GM21717 (cell line): ENCODE data around the gene ARL6IP1.
A peak's percentile ranks its signal among the peaks of the same experiment; 100 is the strongest.
"Not testable (repeated sequence)": the region's sequence is repeated elsewhere in the genome, so short reads cannot be mapped to it uniquely, and the experiment has no call there.

Experiments
- ATAC-seq: cut with Tn5 transposase; IDR thresholded peaks from one replicate; pipeline ENCODE4 v1.9.1; 2021; ENCODE audit warnings: mild to moderate bottlenecking, moderate library complexity; ENCODE audit not compliant: unreplicated experiment

ARL6IP1 gene

GRCh38 chr16:18762713-18763112, 38.6 kb downstream of the ARL6IP1 start:
- ATAC-seq = peak; percentile 47

GRCh38 chr16:18759598-18760520, 41.5 kb downstream of the ARL6IP1 start:
- ATAC-seq = not testable (repeated sequence)

GRCh38 chr16:18757960-18758660, 43.2 kb downstream of the ARL6IP1 start:
- not testable (repeated sequence) for ATAC-seq

GRCh38 chr16:18756639-18757038, 44.7 kb downstream of the ARL6IP1 start:
- ATAC-seq = not testable (repeated sequence)

GRCh38 chr16:18742870-18743269, 58.5 kb downstream of the ARL6IP1 start:
- not testable (repeated sequence) for ATAC-seq
